Erythroblast (primary cell): ENCODE results near the gene MTM1.

Experiments
- DNase-seq, 2 experiments: peaks; one replicate each; lab custom pipeline; 2025; lab: John Stamatoyannopoulos, UW
- GATA1 ChIP-seq: IDR thresholded peaks from 2 replicates; pipeline ENCODE4 v1.6.1; 2011; ENCODE audit warnings: low read depth, mild to moderate bottlenecking, control low read depth, low read length, moderate library complexity
- POLR2A ChIP-seq: IDR thresholded peaks from 2 replicates; pipeline ENCODE4 v1.6.1; 2011; ENCODE audit warnings: mild to moderate bottlenecking, low read length

The MTM1 gene

DNA sequence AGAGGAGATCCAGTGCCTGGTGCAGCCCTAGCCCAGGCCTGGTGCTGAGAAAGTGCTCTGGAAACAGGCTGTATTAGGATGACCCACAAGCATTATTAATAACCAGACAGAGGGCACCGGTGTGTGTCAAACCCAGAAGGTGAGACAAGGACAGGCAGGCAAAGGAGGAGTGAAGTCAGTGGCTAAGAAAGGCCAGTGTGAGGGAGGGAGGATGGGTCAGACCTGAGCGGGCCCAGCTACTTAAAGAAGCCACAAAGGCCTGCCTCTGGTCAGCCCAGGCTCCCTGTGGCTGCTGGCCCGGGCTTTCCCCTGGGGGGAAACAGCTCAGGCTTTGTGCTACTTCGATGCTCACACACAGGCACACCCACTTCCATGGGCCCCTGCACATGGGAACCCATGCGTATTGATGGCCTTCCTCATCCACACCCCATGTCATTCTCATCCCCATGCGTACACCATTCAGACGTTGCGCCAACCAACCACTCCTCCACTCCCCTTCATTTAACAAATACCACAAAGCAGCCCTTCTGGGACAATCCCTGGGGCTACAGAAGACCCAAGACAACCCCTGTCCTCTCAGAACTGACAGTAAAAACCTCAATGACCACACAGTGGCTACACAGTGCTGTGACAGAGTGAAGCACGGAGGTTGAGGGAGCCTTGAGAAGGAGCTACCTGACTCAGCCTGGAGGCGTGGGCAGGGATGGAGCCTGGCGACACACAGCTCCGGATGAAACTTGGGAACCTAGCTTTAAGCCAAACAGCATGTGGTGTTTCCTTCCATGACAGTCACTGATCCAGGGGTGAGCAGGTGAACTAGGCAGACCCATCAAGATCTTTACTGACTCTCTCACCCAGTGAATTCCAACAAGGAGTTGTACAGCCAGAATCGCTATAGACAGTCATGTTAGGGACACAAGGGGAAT lies 24.9 kb upstream of the MTM1 start:
- no peak for DNase-seq
- TF ChIP-seq GATA1 (no peak), POLR2A (no peak)

DNA sequence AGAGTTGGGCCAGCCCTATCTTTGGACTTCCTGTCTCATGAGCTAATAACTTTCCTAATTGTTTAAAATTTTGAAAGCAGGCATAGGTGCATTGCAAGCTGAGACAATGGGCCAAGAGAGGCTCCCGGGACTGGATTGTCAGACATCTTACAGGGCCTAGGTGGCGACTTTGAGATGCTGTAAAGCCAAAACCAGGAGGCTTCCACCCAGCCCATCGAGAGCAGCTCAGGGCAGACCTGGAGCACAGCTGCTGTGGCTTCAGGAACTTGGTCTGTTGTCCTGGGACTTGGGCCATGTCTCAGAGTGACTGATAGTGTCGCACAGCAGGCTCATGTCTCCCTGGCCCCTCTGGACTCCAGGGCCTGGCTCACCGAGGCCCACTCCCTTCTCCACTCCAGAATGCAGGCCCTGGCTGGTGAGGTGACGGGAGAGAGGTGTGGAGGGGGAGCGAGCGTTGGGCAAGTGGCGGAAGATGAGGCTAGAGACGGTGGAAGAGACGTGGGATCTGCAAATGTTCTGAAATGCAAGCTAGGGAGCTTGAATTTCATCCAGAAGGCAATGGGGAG lies 24.1 kb upstream of the MTM1 start:
- TF ChIP-seq GATA1 = no peak
- no peak for TF ChIP-seq POLR2A
- DNase-seq = no peak

DNA sequence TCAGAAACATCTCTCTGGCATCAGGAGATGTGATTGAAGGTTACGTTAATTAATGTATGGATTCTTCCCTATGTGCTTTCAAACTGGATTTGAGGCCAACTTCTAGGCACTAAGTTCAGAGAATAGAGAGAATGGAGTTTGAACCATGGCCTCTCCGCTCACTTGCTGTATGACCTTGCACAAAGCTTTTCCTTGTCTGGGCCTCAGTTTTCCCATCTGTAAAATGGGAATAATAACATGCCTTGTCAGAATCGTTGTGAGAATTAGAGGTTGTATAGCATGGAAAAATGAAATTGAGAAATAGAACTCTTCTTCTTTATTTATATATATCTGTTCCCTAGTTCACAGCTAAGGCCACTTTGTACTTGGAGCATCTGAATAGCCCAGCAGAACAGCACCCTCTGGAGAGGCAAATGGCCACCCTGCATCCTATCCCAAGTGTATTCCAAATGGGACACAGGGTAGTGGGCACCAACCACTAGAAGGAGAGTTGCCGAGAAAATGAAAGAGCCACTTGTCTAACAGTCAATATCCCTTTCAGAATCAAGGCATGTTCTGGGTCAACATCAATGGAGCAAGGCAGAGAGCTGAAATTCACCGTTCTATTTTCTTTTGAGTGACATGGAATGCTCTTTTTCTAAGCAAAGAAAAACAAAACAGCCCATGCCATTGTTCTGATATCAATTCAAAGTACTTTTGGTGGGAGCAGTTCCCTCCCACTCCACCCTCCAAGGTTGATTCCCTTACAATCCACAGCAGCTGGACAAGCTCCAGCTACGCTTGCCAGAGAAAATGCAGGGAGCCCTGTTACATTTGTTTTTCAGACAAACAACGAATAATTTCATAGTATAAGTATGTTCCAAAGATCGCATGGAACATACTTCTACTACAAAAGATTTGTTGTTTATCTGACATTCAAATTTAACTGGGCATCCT lies 23.3 kb upstream of the MTM1 start:
- DNase-seq = no peak
- TF ChIP-seq POLR2A (no peak), GATA1 (no peak)

DNA sequence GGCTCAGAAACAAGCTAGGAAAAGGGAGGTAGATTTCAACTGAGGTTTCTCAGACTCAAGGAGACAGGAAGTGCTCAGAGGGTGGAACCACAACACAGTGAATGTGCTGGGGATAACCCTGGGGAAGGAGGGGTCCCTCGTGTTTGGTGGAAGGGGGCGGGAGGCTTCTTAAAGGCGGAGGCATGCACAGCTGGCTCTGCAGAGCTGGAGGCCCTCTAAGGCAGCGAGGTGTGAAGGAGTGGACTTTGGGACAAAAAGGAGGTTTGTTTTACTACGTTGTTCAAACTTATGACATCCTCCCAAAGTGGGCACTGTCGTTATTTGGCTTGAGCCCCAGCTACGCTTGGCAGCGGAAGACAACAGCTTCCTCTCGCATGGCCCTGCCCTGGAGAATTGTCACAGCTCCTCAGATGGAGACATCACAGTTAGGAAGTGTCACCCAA lies 21.7 kb upstream of the MTM1 start:
- DNase-seq = peak in 1 of 2 experiments; percentile 0
- TF ChIP-seq GATA1 (no peak), POLR2A (no peak)

DNA sequence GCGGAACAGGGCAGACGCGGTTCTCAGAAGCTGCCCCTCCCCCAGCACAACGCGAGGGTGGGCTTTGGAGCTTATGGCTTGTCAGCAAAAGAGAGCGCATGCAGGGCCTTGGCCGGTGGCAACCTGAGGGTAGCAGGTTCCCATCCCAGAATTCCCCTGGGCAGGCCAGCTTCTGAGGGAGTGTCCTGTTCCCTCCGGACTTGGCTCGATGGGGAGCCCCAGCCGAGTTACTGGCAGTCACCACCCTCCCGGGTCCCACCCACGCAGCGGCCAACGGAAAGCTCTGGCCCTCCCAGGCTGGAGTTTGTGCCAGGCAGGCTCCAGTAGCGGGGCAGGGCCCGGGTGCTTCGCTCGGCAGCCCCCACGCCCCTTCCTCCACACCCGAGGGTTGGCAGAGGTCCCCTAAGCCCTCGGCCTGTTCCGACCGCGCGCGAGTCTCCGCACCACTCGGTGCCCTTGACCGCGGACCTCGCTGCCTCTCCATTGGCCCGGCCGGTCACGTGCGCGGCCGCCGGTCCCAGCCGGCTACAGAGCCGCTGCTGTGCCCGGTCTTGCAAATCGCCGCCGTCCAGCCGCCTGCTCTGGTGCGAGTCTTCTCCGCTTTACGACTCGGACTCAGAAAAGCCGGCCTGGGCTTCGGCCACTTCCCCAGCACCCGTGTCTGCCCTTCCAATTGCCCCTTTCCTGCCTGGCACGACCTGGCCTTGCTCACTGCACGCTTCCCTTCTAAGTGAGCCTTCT lies 20.9 kb upstream of the MTM1 start:
- DNase-seq = peak; percentile 57 to 64

DNA sequence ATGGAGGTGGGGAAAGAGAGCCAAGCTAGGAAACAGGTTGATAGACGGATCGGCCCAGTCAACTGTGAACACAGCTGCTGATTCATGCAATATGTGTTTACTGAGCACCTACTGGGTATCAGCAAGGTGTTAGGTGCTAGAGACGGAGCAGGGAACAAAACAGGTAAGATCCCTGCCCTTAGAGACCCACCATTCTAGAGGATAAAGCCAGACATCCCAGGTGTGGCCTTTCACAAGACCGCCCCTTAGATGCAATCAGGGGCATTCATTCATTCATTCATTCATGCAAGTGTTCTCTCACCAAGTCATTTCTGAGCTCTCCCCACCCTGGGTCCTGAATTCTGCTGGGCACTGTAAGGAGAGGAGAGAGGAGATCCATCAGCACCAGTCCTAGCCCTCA lies 20.2 kb upstream of the MTM1 start:
- no peak for DNase-seq
- no peak for TF ChIP-seq GATA1
- TF ChIP-seq POLR2A = no peak

More for the DNA sequence above, 20.9 kb upstream of the MTM1 start:
- TF ChIP-seq GATA1 (no peak), POLR2A (peak; percentile 35)

DNA sequence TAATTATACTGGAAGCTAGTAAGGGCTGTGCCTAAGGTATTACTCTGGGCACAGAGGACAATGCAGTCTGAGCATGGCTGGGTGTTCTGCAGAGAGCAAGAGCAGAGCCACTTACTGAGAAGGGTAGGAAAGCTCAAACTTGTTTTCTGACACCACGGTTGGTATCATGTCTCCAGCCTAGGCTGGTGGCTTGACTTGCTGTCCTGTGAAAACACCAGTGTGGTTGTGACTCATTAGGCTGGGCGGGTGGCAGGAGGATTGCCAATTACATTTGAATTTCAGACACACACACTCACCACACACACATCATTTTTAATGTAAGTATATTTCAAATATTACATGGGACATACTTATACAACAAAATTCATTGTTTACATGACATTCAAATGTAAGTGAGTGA lies 19.7 kb upstream of the MTM1 start:
- no peak for DNase-seq
- TF ChIP-seq POLR2A (no peak), GATA1 (no peak)

DNA sequence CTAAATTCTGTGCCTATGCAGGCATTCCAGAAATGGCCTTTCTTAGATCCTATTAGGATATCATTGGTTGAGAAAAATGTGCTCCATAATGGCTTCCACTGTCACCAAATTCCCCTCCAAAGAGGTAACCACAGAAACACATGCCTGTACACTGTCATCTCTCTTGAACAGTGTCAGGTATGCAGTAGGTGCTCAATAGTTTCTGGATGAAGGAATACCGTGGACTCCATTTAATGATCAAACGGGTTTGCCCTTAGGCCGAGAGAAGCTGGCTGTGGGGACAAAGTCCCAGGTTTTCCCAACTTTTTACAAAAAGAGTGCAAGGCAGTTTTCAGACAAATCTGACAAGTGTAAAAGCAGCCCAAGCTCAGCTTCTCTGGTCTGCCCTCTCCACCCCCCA lies 16.5 kb upstream of the MTM1 start:
- TF ChIP-seq POLR2A (no peak), GATA1 (no peak)
- no peak for DNase-seq

DNA sequence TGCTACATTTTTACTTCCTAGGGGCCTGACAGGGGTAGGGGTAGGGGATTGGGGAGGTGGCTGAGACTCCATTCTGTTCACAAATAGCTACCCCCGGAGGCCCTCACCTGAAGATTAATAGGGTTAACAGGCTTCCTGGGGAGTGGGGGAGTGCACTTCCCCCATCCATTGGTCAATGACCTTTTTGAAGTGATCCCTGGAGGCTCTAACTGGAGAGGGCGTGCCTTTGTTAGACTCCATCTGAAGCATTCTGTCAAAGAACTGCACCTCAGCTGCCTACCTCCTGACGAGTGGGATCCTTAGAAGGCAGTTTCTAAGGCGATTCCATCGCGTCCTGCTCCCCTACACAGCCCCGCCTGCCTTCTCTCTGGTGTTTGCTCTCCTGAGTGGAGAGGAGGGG lies 10.0 kb upstream of the MTM1 start:
- TF ChIP-seq GATA1 = no peak
- no peak for TF ChIP-seq POLR2A
- no peak for DNase-seq

DNA sequence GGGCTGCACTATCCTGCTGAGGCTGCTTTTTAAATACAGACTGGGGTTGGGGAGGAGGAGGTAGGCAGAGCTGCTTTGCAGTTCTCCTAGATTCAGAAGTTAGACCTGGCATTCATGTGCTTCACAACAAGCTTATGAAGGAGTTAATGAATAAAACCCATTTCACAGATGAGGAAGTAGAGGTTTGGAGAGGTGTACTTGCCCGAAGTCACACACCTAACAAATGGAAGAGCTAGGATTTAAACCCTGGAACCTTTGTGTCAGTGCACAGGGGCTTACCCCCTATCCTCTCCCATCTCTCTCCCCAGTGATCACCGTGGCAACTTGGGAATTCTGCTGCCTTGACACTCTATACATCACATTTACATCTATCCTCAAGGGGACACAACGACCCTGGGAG lies 3.6 kb upstream of the MTM1 start:
- TF ChIP-seq GATA1 = no peak
- TF ChIP-seq POLR2A = no peak
- DNase-seq = no peak

DNA sequence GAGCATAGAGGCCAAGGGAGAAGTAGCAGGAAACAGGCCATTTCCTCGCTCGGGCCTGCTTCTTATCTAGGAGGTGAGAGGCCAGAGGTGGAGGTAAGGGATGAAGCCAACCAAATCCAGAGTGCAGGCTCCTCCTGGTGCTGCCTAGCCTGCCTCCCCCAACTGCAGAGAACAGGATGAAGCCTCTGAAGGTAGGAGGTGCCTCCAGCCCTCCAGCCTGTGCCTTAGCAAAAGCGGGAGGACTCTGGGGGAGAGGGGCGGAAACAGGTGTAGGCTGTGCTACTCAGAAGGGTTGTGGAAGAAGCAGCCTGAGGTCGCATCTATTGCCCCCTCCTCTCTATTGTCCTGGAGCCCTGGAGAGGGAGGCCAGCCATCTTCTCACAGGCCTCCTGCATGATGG lies 2.9 kb upstream of the MTM1 start:
- TF ChIP-seq GATA1 (no peak), POLR2A (no peak)
- DNase-seq = no peak

DNA sequence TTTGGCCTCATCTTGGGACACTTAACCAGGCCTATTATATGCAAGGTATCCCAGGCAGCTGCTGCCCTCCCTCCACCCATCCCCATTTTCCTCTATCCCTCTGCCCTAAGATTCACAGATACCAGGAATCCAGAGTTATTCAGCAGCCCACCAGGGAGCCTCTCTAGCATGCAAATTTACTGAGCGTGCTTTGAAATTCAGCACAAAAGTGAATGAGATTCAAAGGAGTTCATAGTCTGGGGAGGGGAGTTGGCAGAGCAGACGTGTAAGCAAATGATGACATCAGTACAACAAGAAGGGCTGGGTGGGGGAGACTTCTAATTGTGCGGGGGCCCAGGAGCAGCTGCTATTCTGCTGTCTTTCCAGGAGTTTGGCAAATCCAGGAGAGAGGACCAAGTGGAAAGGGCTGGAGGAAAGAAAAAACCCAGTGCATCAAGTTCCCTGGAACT lies 1.7 kb upstream of the MTM1 start:
- no peak for DNase-seq
- TF ChIP-seq GATA1 = no peak
- TF ChIP-seq POLR2A = no peak
